Right lobe of liver (tissue), 6 donors: ENCODE results near the gene KIF25. TPM values are rescaled to one million over a fixed set of nuclear protein-coding genes. Genes with fewer than 3 reads are reported as not detected.

ENCODE experiments used
- ATAC-seq, 4 donors: fragments of 200-7000 bp; cut with Tn5 transposase; one replicate each; pipeline ENCODE4 v1.9.1; 2020; ENCODE audit warnings: mild to moderate bottlenecking in 4 of 4, moderate library complexity in 4 of 4
- DNase-seq, 3 donors: peaks; one replicate each; pipeline ENCODE4 v3.0.0-alpha.2; 2020
- H3K27ac ChIP-seq, 3 donors: fragments of 200-600 bp; one replicate each; pipeline ENCODE4 v1.8.0; 2022
- H3K27me3 ChIP-seq, 2 donors: fragments of 200-600 bp; one replicate each; pipeline ENCODE4 v1.8.0; 2022
- H3K36me3 ChIP-seq, 4 donors: fragments of 200-600 bp; sonication (generic) in 1 of 4; one replicate each; pipeline versions ENCODE4 v1.5.1 to v1.8.0; 2017 to 2022; ENCODE audit warnings: control low read depth in 1 of 4
- H3K4me1 ChIP-seq, 4 donors: fragments of 200-600 bp; sonication (generic) in 1 of 4; one replicate each; pipeline versions ENCODE4 v1.5.1 to v1.8.0; 2017 to 2022; ENCODE audit warnings: control low read depth in 1 of 4
- H3K4me3 ChIP-seq, 3 donors: fragments of 200-600 bp; one replicate each; pipeline ENCODE4 v1.8.0; 2022
- H3K9me3 ChIP-seq, 4 donors: fragments of 200-600 bp; sonication (generic) in 1 of 4; one replicate each; pipeline versions ENCODE4 v1.5.1 to v1.8.0; 2017 to 2022; ENCODE audit warnings: control low read depth in 1 of 4
- CTCF ChIP-seq, 4 donors: fragments of 200-600 bp in 3 of 4; fragments of 450-650 bp in 1 of 4; IDR thresholded peaks; one replicate each; pipeline versions ENCODE4 v1.5.1 to v1.8.0; 2016 to 2022; ENCODE audit warnings: antibody characterized with exemption in 4 of 4, mild to moderate bottlenecking in 2 of 4
- POLR2A ChIP-seq: fragments of 450-650 bp; IDR thresholded peaks from one replicate; pipeline ENCODE4 v1.6.1; 2017; ENCODE audit warnings: antibody characterized with exemption, mild to moderate bottlenecking
- WGBS: methylation state at CpG from one replicate; pipeline ENCODE4 v1.1.6; 2018; ENCODE audit warnings: low coverage, low lambda C conversion rate; ENCODE audit not compliant: insufficient coverage; ENCODE audit errors: missing lambda C conversion rate; 5-methylcytosine and 5-hydroxymethylcytosine counted together
- intact Hi-C, 2 donors: fragments of 100-400 bp; cut with DNase I; formaldehyde crosslinking; loops; one replicate each; pipeline versions ENCODE4 v1.11.2 to v1.14.1; 2022
- total RNA-seq, 6 experiments: library from RNA; depleted of rRNA in 2 of 6; stranded (reverse); fragments of >200 nt in 2 of 6; fragmentation: NEBNext Ultra II Directional in 3 of 6; extraction: Animal tissue kit (Norgen Biotek cat#: 25700) in 3 of 6; gene quantifications; one replicate each; pipeline versions ENCODE4 v1.1.0 to v1.2.4, GENCODE V29; 2016 to 2023
- donor health status: DM: no; HTN: yes; CAD: no.
- donor health status: DM: no; HTN: no; CAD: no.
- donor health status: DM: no; HTN: no; CAD: no.
- donor health status: DM: no; HTN: yes; CAD: no.
- donor health status: DM: no; HTN: yes; CAD: no.

KIF25 gene
- total RNA-seq, 6 experiments from 2014 or later, result 0.15 TPM; not detected in 5

DNA sequence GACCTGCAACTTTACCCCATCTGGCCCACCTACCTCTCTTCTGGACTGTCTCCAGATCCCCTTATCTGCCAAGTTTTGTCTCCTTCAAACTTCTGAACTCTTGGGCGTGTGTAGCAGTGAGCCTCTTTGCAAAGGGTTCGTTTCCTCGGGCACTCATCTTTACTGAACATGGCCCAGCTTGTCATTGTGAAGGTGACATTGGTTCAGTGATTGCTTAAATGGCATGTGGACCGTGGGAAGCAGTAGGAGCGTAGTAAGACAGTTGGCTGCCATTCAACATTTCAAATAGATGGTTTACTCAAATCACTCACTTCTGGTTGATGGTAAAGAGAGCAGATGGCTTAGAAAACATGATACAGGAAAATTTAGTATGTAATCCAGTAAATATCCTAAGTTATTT lies 34.8 kb upstream of the KIF25 start:
- WGBS, result 37% methylated on average over 5 of the region's 5 CpGs

DNA sequence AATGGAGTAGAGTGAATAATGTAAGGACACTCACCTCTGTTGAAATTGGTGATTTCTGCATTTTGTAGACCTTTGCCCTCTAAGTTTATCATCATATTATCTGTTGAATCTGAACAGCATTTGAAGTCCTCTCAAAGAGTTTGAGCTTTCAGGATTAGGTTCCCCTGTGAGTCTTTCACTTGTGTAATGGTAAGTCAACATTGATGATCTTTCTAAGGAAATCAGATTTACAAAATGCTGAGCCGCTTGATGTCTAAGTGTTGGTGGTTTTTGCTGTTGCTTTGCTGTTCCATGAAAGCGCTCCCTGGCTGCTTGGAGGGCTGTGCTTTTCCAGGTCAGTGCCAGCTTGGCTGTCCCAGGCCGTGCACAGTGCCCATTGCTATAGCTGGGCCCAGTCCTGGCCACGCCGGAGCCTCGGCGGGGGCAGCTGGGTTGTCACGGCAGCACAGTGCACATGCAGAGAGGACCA lies 33.8 kb upstream of the KIF25 start:
- WGBS, result 44% methylated on average over 8 of the region's 8 CpGs
- DNase-seq (peak in 2 of 3 donors; percentile 39 to 76), ATAC-seq (peak; percentile 42 to 63 (median 57))
- H3K9me3 ChIP-seq, result no peaks in the 10 kb centered on the region
- no peaks in the 10 kb centered on the region for H3K27me3 ChIP-seq
- intact Hi-C loops, result no loop called here
- peak overlapping the region; percentile 12 to 94 (median 84) for H3K27ac ChIP-seq
- H3K4me1 ChIP-seq, result peaks cover 0 to 67% (median 20%) of the 10 kb centered on the region in 4 donors
- TF ChIP-seq POLR2A (no peak), CTCF (IDR thresholded peaks at IDR 0.05) (no peak)
- H3K36me3 ChIP-seq, result peaks cover 0 to 6% (median 3%) of the 10 kb centered on the region in 4 donors
- H3K4me3 ChIP-seq, result peak overlapping the region in 1 of 3 donors; percentile 3

More for the DNA sequence above, 34.8 kb upstream of the KIF25 start:
- TF ChIP-seq CTCF (IDR thresholded peaks at IDR 0.05), result no peak
- intact Hi-C loops, result no loop called here
- no peaks in the 10 kb centered on the region for H3K9me3 ChIP-seq
- no peak overlapping the region for H3K4me3 ChIP-seq
- DNase-seq (no peak), ATAC-seq (peak in 3 of 4 donors; percentile 10 to 46 (median 31))
- H3K36me3 ChIP-seq, result peaks cover 0 to 6% (median 0%) of the 10 kb centered on the region in 4 donors
- peak overlapping the region; percentile 12 to 94 (median 84) for H3K27ac ChIP-seq
- no peaks in the 10 kb centered on the region for H3K27me3 ChIP-seq
- H3K4me1 ChIP-seq, result peaks cover 0 to 67% (median 20%) of the 10 kb centered on the region in 4 donors

- H3K9me3 ChIP-seq, result no peaks in the 10 kb centered on the region
- peaks cover 0 to 57% (median 20%) of the 10 kb centered on the region in 4 donors for H3K4me1 ChIP-seq
- peaks cover 0 to 28% (median 12%) of the 10 kb centered on the region in 4 donors for H3K36me3 ChIP-seq
- H3K27ac ChIP-seq, result peak overlapping the region; percentile 65 to 98 (median 88)
- no peaks in the 10 kb centered on the region for H3K27me3 ChIP-seq
- TF ChIP-seq POLR2A (peak; percentile 23), CTCF (IDR thresholded peaks at IDR 0.05) (no peak)
- DNase-seq (peak in 2 of 3 donors; percentile 82 to 83), ATAC-seq (peak; percentile 59 to 84 (median 74))
- intact Hi-C loops, result no loop called here
- 33% methylated on average over 7 of the region's 39 CpGs for WGBS
- H3K4me3 ChIP-seq, result peak overlapping the region in 1 of 3 donors; percentile 21
Observed at GRCh38 chr6:167965592-167966539, 31.6 kb upstream of the KIF25 start.

DNA sequence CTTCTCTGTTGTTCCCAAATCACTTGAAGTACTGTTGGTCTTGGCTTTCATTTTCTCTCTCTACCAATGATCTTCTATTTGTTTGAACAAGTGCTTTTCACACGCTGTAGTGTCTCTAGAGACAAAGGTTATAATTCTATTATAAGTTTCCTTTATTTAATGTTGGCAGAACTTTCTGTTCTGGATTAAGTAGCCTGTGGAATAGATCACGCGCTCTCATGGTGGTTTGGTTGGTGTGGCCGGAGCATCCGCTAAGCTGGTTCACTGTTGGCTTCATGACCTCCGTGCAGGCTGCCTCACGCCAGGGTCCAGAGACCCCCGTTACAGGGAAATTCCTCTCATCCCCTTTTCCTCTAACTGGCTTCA lies 30.9 kb upstream of the KIF25 start:
- ATAC-seq (peak in 2 of 4 donors; percentile 4 to 10), DNase-seq (no peak)
- Histone ChIP-seq H3K9me3 (no peaks in the 10 kb centered on the region), H3K36me3 (peaks cover 0 to 34% (median 12%) of the 10 kb centered on the region in 4 donors), H3K4me1 (peaks cover 0 to 51% (median 20%) of the 10 kb centered on the region in 4 donors), H3K27ac (peak overlapping the region in 2 of 3 donors; percentile 88 to 98), H3K27me3 (no peaks in the 10 kb centered on the region), H3K4me3 (no peak overlapping the region)
- intact Hi-C loops, result no loop called here
- 33% methylated on average over 6 of the region's 8 CpGs for WGBS
- TF ChIP-seq CTCF (IDR thresholded peaks at IDR 0.05) (no peak), POLR2A (no peak)
